Neutrophil (primary cell): ENCODE data around the gene RAPGEF6.

Experiments
- H3K27ac ChIP-seq: fragments of 200-600 bp; sonication (generic); 2 replicates; pipeline ENCODE4 v1.5.1; 2016; ENCODE audit warnings: mild to moderate bottlenecking, moderate library complexity
- H3K27me3 ChIP-seq: fragments of 200-600 bp; sonication (generic); 2 replicates; pipeline ENCODE4 v1.6.0; 2016; ENCODE audit warnings: mild to moderate bottlenecking
- H3K36me3 ChIP-seq: fragments of 200-600 bp; sonication (generic); 2 replicates; pipeline ENCODE4 v1.5.1; 2017
- H3K4me1 ChIP-seq, 2 experiments: fragments of 200-600 bp in 1 of 2; sonication (generic) in 1 of 2; 1 replicate in 1 of 2; 2 replicates in 1 of 2; pipeline versions ENCODE4 v1.5.1 to v1.6.1; 2013 to 2016; ENCODE audit warnings: low read depth in 1 of 2, low read length in 1 of 2, mild to moderate bottlenecking in 1 of 2, moderate library complexity in 1 of 2; ENCODE audit not compliant: control insufficient read depth in 1 of 2, insufficient read depth in 1 of 2
- H3K4me3 ChIP-seq, 2 experiments: fragments of 200-600 bp in 1 of 2; sonication (generic) in 1 of 2; 1 replicate in 1 of 2; 2 replicates in 1 of 2; pipeline ENCODE4 v1.5.1; 2013 to 2016; ENCODE audit warnings: low read depth in 1 of 2, low read length in 1 of 2, mild to moderate bottlenecking in 1 of 2, moderate library complexity in 1 of 2
- H3K9me3 ChIP-seq: fragments of 200-600 bp; sonication (generic); 2 replicates; pipeline ENCODE4 v1.5.1; 2016
- CTCF ChIP-seq: fragments of 200-600 bp; sonication (generic); IDR thresholded peaks from 2 replicates; pipeline ENCODE4 v1.5.1; 2016; ENCODE audit warnings: antibody characterized with exemption

Gene RAPGEF6

GRCh38 chr5:131538177-131538593 is 96.8 kb downstream of the RAPGEF6 start:
- Histone ChIP-seq H3K27me3 (no peaks in the 10 kb centered on the region), H3K27ac (peak overlapping the region; percentile 76), H3K4me3 (peak overlapping the region in 1 of 2 experiments; percentile 31), H3K9me3 (no peaks in the 10 kb centered on the region), H3K4me1 (peaks cover 30 to 37% of the 10 kb centered on the region in 2 experiments), H3K36me3 (no peaks in the 10 kb centered on the region)
- TF ChIP-seq CTCF: no peak

GRCh38 chr5:131536850-131537448 is 98.1 kb downstream of the RAPGEF6 start:
- TF ChIP-seq CTCF: no peak
- H3K4me1 ChIP-seq: peaks cover 30 to 37% of the 10 kb centered on the region in 2 experiments
- H3K4me3 ChIP-seq: no peak overlapping the region
- peak overlapping the region; percentile 76 for H3K27ac ChIP-seq
- H3K36me3 ChIP-seq: no peaks in the 10 kb centered on the region
- H3K9me3 ChIP-seq: no peaks in the 10 kb centered on the region
- no peaks in the 10 kb centered on the region for H3K27me3 ChIP-seq

- Histone ChIP-seq H3K36me3 (no peaks in the 10 kb centered on the region), H3K27me3 (no peaks in the 10 kb centered on the region), H3K4me3 (no peak overlapping the region), H3K27ac (peak overlapping the region; percentile 76), H3K9me3 (no peaks in the 10 kb centered on the region), H3K4me1 (peaks cover 30 to 37% of the 10 kb centered on the region in 2 experiments)
- TF ChIP-seq CTCF: no peak
Observed at GRCh38 chr5:131536211-131536826, 98.7 kb downstream of the RAPGEF6 start.

GRCh38 chr5:131534974-131535373 is 100.1 kb downstream of the RAPGEF6 start:
- H3K4me1 ChIP-seq: peaks cover 30 to 37% of the 10 kb centered on the region in 2 experiments
- H3K27me3 ChIP-seq: no peaks in the 10 kb centered on the region
- TF ChIP-seq CTCF: no peak
- H3K4me3 ChIP-seq: no peak overlapping the region
- no peak overlapping the region for H3K27ac ChIP-seq
- H3K36me3 ChIP-seq: no peaks in the 10 kb centered on the region
- H3K9me3 ChIP-seq: no peaks in the 10 kb centered on the region

GRCh38 chr5:131533836-131534235 is 101.2 kb downstream of the RAPGEF6 start:
- Histone ChIP-seq H3K27me3 (no peaks in the 10 kb centered on the region), H3K9me3 (no peaks in the 10 kb centered on the region), H3K36me3 (no peaks in the 10 kb centered on the region), H3K4me3 (no peak overlapping the region), H3K27ac (no peak overlapping the region), H3K4me1 (peaks cover 29 to 30% of the 10 kb centered on the region in 2 experiments)
- TF ChIP-seq CTCF: no peak
